Erythroblast (primary cell): ENCODE measurements around the gene GPR107.

Source experiments
- DNase-seq, 2 experiments: peaks; one replicate each; lab custom pipeline; 2025; lab: John Stamatoyannopoulos, UW
- GATA1 ChIP-seq: IDR thresholded peaks from 2 replicates; pipeline ENCODE4 v1.6.1; 2011; ENCODE audit warnings: low read depth, mild to moderate bottlenecking, control low read depth, low read length, moderate library complexity
- POLR2A ChIP-seq: IDR thresholded peaks from 2 replicates; pipeline ENCODE4 v1.6.1; 2011; ENCODE audit warnings: mild to moderate bottlenecking, low read length

GPR107 gene

DNA sequence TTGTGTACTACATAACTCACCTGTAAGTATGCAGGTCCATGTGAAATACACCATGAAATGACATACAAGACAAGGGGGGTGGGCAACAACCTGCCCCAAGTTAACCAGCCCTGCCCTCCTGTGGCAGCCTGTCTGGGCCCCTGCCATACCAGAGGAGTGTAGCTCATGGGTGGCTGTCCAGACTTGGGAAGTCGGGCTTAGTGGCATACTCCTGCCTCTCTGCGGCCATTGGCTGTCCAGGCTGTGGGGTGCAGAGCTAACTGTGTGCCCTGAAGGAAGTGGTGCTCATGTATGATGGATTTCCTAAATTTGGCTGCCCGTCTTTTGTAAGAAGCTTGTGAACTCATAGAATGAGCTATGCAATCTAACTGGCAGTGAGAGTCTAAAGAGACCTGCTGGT, 47.0 kb downstream of the GPR107 start:
- DNase-seq, result no peak
- TF ChIP-seq GATA1 (no peak), POLR2A (no peak)

DNA sequence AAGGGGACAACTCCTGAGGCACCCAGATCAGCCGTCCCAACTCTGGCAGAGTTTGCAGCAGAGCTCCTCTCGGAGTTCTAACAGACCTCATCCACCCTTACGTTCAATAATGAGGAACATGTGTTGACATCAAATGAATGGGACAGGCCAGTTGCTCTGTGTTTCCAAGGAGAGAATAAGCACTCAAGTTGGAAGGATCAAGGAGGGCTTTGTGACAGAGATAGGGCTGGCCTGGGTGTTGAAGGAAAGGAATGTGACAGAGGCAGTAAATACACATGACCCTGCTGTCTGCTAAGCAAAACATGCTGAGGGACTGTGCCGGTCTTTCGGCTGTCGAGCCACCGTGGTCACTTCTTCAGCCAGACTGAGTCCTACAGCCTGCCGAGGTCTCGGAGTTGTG, 48.2 kb downstream of the GPR107 start:
- TF ChIP-seq POLR2A, result no peak
- TF ChIP-seq GATA1, result no peak
- no peak for DNase-seq

DNA sequence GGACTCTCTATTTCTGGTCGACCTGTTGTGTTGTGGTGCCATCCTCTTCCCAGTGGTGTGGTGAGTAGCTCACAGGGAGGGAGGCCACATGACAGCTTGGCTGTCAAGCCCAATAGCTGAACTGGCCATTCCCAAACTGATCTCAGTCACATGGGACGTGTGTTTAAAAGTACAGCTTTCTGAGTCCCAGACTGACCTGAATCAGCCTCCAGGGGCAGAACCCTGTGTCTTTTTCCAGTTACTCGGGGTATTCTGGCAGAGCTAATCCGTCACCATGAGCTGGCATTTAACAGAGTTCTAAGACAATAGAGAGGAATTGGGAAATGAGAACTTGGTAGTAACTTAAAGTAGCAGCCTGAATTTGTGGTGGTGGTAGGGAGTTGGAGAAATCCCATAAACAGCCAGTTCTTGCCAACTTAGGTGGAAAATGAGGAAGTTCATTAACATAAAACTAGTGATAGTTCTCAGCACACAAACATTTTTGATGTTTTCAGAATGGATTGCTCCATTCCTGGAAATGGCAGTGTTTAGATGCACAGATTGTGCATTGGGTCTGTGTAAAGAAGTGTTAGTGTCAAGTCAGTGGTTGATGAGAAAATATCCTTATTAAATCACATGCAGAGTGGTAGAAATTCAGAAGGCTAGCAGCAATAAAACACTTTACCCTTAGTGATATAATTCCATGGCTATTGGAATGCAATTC, 50.9 kb downstream of the GPR107 start:
- TF ChIP-seq POLR2A (no peak), GATA1 (no peak)
- no peak for DNase-seq

DNA sequence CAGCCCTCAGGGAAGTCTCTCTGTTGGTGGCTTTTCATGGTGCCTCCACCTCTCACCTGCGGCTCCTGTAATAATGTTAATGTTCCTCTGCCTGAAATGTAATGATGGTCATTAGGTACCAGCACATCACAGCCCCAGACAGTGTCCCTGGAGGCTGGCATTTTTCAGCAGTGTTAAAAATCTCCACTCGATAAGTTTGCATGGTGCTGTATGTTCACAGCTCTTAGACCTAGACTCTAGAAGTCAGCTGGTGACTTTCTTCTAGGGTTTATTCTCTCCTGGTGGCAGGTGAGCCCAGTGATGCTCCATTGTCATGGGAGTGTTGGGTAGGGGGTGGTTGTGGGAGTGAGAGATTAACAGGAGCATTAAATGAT, 53.1 kb downstream of the GPR107 start:
- TF ChIP-seq POLR2A (no peak), GATA1 (no peak)

DNA sequence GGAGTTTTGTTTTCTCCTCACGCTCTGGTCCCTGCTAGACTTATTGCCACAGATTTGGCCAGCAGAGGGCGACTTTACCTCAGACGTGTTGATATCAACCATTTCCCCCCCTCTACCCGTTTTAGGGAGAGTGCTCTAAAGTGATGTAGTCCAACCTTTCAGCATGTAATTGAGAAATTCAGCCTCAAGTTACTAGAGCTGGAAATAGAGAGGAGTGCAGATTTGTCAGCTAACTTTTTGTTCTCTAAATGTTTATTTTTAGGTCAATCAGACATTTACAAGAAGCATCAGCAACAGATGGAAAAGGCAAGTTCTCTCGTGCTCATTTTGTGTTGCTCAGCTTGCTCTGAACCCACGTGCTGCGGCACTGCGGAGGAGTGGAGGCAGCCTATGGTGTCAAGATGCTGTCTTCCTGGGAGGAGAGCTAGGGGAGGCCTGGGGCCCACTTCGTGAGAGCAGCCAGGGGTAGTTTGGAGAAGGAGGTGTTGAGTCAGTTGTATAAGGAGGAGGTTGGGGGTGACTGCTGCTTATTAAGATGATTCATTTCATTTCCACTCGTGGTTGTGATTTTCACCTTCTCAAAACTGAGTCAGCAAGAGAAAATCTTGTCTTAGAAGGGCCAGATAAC, 53.6 kb downstream of the GPR107 start:
- TF ChIP-seq GATA1 (no peak), POLR2A (no peak)
- peak; percentile 82 to 92 for DNase-seq

More for the DNA sequence above, 53.1 kb downstream of the GPR107 start:
- no peak for DNase-seq

DNA sequence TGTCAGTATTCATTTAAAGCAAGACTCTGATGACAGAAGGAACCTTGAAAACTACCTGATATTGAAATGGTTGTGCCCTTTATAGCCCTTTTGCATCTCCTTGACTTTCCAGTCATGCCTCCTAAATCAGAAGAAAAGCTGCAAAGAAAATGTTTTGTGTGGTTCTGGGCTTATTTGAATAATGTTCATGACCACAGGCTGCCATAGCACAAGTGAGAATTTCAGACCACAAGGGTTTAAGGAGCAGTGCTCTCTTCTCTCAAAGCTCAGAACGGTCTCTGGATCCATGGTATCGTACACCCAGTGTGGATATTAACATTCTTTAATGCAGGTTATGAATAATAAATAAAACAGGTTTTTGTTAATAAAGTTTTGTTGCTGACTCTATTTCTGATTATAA, 54.2 kb downstream of the GPR107 start:
- no peak for TF ChIP-seq GATA1
- TF ChIP-seq POLR2A, result no peak

DNA sequence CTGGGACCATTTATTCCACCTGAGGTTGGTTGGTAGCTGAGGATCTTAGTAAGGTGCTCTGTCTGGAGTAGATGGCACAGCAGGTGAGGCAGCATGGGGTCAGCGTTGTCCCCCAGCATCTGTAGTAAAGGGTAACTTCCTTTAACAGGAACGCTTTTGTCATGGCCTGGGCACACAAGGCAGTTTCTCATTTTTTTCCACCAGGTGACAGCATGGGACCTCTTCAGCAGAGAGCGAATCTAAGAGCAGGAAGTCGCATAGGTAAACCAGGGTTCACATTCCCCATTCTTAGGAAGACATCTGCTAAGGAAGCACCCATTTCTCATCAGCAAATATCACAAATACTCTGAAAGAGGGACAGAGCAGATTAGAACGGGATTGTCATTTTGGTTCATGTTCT, 56.5 kb downstream of the GPR107 start:
- peak; percentile 29 to 52 for DNase-seq
- TF ChIP-seq POLR2A (no peak), GATA1 (no peak)

More for the DNA sequence above, 54.2 kb downstream of the GPR107 start:
- DNase-seq, result no peak

DNA sequence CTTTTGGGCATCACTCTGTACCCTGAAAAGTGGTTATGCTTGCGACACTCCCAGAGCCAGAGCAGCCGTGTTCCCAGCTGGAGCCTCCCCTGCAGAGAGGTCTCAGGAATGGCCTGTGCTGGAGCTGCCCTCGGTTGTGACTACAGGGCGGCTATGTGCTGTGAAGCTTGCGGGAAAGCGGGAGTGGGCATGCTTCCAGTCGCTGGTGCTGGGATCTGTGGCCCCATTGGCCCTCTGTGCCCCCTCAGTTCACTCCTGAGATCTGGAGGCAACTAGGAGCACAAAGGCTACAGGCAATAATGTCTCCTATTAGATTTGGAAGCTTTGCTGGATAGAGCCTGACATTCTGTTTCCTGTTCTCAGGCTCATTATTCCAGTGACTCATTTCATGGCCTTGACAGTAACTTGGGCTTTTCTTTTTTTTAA, 56.9 kb downstream of the GPR107 start:
- TF ChIP-seq GATA1 (no peak), POLR2A (no peak)
- no peak for DNase-seq

DNA sequence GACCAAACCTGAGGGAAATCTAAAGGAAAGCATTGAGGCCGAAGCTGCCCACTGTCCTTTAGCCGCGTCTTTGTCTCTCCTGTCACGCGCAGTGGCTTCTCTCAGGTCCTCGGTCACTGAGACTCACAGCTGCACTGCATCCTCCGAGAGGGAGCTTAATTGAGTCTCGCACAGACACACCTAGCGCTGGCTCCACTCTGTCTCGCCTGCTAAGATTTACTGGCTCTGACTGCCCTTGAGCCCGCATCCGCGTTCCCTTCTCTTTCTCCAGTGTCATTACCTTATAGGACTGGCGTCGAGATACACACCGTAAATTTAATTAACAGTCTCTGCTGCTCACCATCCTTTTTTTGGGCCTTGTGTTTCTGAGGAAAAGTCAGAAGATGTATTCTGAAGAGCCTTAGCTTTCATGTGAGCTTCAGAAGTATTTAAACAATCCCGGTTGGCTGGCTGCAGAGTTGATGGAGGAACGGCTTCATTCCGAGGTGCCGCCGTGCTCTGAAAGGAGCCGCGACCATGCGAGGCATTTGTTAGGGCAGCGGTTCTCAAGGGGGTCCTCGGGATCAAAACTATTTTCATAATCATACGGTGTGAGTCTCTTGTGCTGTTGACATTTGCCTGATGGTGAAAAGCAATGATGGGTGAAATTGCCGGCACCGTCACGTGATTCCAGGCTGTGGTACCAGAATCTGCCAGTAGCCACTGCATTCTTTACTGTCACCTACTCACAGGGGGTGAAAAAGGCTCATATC, 58.3 kb downstream of the GPR107 start:
- no peak for DNase-seq
- TF ChIP-seq GATA1 (no peak), POLR2A (no peak)

DNA sequence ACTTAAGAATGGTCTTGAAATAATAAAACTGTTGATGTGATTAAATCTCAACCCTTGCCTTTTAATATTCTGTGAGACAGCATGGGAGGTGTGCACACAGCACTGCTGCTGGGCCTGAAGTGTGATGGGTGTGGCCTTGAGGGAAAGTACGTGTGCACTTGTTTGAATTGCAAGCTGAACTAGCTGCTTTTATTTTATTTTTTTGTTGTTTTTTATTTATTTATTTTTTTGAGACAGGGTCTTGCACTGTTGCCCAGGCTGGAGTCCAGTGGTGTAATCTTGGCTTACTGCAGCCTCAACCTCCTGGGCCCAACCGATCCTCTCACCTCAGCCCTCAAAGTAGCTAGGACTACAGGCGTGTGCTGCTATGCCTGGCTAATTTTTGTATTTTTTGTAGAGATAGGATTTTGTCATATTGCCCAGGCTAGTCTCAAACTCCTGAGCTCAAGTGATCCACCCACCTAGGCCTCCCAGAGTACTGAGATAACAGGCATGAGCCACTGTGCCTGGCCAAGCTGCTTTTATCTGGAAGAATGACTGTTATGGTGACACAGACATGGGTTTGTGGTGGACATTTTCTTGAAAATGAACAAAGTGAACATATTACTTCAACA, 58.9 kb downstream of the GPR107 start:
- TF ChIP-seq GATA1 (peak; percentile 57), POLR2A (peak; percentile 53)
- DNase-seq, result peak; percentile 93 to 98

DNA sequence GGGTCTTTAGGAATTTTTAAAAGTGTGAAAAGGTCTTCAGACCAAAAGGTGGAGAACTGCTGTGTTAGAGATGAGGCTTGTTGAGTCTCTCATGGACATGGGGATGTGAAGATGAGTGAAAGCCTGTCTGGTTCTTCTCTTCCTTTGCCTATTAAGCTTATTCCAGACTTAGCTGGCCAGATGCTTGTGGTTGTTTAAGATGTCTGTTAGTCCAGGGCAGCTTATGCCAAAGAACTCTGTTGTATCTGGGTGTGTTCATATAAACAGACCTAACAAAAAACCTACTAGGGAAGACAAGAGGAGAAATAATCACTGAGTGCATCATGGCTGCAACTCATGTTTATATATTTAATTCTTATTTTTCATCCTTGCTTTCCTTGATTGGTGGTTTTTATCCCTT, 61.0 kb downstream of the GPR107 start:
- DNase-seq, result peak; percentile 37 to 41
- no peak for TF ChIP-seq GATA1
- no peak for TF ChIP-seq POLR2A

DNA sequence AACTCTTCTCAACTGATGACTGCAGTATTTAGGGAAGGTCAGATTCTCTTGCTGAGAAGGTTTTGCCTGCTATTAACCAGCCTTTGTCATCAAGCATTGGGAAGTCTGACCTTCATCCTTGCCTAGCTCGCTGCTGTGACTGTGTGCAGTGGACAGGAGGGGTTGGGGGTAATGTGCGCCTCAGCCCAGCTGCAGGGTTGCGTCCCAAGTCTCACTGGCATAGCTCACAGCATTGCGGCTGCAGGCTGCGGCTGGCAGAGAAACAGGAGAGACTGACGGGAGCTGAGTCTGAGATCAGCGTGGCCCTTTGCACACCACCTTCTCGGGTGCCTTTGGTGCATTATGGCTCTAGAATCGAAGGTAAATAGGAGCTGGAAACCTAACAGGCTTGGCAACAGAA, 62.6 kb downstream of the GPR107 start:
- no peak for DNase-seq
- TF ChIP-seq GATA1, result no peak
- TF ChIP-seq POLR2A, result no peak

DNA sequence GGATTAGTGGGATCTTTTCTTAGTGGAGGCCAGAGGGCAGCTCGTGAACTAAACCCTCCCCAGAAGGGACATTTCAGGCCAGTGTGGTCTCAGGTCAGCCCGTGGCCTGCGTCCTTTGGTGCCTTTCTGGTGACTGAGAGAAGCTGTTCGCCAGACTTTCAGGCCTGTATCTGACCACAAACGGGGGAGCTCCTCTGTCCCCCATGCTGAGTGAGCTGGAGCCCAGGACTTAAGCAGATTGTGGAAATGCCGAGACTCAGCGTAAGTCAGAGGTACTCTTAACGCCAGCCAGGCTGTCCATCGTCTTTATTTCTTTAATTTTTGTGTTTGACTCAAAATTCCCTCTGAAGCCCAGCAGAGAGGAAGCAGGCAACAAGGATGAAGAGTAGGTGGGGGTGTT, 63.7 kb downstream of the GPR107 start:
- TF ChIP-seq POLR2A, result no peak
- no peak for TF ChIP-seq GATA1
- no peak for DNase-seq
